ENCODE measurements around the gene NTN1.

Gene NTN1

DNA sequence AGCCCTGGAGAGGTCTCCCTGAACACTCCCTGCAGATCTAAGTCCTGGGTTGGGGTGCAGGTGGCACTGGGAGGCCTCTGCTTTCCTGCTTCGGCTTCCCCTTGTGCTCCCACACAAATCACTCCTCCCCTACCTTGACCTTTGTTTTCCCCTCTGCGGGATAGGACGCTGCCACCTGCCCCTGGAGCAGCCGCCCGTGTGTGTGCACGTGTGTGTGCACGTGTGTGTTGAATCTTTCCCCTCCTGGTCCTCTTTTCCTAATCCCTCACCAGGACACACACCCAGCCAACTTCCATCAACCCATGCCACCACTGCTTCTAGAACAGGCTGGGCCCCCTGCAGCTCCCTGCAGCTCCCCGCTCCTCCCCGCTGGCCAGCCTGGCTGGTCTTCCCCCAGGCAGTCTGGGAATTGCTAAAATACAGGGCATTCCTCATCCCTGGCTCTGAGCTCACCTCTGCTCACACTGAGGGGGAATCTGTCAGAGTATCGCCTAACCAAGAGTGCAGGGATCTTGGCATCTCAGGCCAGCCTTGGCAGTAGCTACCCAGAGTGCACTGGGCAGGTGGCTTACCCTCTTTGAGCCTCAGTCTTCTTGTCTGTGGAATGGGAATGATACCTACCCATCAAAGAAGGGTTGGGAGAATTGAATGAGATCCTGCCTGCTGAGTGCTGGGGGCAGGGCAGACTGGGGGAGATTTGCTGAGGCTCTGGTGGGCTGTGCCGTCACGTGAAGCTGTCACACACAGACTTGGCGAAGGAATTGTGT lies 198.5 kb downstream of the NTN1 start:
- TF ChIP-seq, protein P1, sequence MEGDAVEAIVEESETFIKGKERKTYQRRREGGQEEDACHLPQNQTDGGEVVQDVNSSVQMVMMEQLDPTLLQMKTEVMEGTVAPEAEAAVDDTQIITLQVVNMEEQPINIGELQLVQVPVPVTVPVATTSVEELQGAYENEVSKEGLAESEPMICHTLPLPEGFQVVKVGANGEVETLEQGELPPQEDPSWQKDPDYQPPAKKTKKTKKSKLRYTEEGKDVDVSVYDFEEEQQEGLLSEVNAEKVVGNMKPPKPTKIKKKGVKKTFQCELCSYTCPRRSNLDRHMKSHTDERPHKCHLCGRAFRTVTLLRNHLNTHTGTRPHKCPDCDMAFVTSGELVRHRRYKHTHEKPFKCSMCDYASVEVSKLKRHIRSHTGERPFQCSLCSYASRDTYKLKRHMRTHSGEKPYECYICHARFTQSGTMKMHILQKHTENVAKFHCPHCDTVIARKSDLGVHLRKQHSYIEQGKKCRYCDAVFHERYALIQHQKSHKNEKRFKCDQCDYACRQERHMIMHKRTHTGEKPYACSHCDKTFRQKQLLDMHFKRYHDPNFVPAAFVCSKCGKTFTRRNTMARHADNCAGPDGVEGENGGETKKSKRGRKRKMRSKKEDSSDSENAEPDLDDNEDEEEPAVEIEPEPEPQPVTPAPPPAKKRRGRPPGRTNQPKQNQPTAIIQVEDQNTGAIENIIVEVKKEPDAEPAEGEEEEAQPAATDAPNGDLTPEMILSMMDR (IDR thresholded peaks at IDR 0.05; ENCODE audit: borderline replicate concordance, insufficient read depth, low read depth, low read length), result no peak
- no peak overlapping the region for H3K4me3 ChIP-seq (ENCODE audit: low read depth, low read length)

DNA sequence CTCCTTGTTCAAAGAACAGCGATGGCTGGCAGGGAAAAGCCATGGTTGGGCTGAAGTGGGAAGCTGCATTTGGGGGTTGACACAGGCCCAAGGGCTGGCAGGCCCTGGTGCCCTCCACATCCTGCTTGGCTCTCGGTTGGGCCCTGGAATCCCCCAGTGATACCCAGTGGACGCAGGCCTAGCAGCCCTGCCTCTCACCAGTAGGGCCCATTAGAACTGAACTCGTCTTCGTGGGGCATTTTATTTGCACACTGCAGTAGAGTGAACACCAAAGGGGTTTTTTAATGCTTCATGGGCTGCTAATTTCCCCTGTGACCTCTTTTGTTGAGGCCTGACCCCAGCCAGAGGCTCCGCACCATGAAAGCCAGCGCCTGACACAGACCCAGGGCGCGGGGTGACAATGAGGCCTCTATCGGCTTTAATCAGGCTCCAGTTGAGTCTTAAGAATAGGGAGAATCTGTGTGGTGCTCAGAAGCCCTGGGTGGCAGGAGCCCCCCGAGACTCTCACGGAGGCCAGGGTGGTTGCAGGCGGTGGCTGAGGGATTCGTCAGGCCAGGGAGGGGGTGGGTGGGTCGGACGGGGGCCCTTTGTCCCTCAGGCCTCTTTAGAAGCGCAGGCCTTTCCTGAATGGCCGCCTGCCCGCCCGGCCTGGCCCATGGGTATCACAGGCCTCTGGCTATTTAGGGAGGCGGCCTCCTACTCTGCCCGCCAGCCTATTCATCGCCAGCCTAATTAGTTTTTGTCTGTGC lies 199.3 kb downstream of the NTN1 start:
- H3K4me3 ChIP-seq (ENCODE audit: low read depth, low read length), result no peak overlapping the region
- TF ChIP-seq, protein P1 (IDR thresholded peaks at IDR 0.05; ENCODE audit: borderline replicate concordance, insufficient read depth, low read depth, low read length), result no peak

DNA sequence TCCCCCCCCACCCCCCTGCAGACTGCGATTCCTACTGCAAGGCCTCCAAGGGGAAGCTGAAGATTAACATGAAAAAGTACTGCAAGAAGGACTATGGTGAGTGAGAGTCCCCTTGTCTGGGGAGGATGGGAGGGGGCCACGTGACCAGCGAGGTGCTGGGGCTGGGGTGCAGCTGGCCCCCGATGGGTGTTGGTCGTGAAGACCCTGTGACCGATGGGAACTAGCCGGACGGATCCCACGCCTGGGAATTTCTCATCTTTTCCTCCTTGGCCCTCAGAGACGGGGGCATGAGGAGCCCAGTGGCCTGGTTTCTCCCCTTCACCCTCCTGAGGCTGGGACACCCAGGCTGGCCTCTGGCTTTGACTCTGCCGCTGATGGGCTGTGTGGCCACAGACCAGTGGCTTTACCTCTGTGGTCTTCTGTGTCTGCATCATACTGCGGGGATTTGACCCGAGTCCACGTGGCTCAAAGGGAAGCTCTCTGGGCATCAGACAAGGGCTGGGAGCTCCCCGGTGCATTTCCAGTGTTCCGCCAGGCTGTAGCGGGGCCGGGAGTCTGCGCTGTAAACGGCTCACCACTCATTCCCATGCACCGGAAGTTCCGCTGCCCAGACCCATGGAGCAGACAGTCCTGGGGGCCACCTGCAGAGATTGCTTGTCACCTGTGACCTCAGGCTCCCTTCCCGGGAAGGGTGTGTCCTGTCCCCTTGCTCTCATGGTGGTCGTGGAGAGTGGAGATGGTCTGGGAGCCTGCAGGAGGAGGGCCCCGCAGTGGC lies 200.0 kb downstream of the NTN1 start:
- no peak overlapping the region for H3K4me3 ChIP-seq (ENCODE audit: low read depth, low read length)
- TF ChIP-seq, protein P1 (IDR thresholded peaks at IDR 0.05; ENCODE audit: borderline replicate concordance, insufficient read depth, low read depth, low read length), result no peak

DNA sequence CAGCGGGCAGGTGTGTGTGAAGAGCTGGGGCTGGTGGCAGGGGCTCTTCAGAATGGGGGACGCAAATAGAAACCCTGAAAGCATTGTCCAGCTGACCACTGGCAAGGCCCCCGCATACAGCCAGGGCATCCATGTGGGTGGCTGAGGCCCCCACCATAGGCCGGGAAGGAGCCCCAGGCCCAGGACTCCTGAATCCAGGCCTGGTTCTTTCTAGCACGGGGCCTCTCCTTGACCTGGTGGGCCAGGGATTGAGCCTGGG lies 200.5 kb downstream of the NTN1 start:
- TF ChIP-seq, protein P1 (IDR thresholded peaks at IDR 0.05; ENCODE audit: borderline replicate concordance, insufficient read depth, low read depth, low read length), result no peak
- H3K4me3 ChIP-seq (ENCODE audit: low read depth, low read length), result no peak overlapping the region

DNA sequence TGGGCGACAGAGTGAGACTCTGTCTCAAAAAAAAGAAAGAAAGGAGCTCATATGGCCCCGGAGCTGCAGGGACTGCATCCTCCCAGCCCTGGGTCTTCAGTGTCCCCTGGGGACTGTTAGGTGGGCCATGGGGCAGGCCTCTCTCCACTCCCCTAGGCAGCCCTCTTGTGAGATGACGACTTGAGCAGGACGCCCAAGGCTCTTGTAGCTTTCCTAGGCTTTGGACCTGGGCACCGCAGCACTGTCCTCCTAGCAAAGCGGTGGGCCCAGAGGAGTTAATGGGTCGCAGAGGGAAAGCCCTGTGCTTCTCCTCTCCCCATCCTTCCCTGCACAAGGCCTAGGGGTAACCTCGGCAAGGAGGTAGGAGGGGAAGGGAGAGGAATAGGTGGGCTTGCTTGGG lies 202.2 kb downstream of the NTN1 start:
- TF ChIP-seq, protein P1 (IDR thresholded peaks at IDR 0.05; ENCODE audit: borderline replicate concordance, insufficient read depth, low read depth, low read length), result no peak
- H3K4me3 ChIP-seq (ENCODE audit: low read depth, low read length), result no peak overlapping the region

DNA sequence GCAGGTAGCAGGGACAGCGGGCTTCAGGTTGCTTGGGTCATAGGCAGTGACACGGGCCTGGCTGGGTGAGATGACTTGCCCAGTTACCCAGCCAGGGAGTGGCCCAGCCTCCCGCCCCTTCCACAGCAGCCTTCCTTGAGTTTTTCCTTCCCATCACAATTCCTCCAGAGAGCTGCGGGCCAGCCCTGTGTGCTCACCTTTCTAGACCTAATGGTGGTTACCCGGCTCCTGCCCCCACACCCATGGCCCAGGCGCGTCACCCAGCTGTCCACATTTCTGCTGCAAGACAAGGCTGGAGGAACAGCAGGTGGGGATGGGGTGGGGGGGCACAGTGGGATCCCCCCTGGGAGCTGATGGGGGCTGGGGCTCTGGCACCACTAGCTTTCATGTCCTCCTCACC lies 203.2 kb downstream of the NTN1 start:
- no peak overlapping the region for H3K4me3 ChIP-seq (ENCODE audit: low read depth, low read length)
- TF ChIP-seq, protein P1 (IDR thresholded peaks at IDR 0.05; ENCODE audit: borderline replicate concordance, insufficient read depth, low read depth, low read length), result no peak

Measured in GM12875 (cell line).